Panc1 (cell line): Measurements from ENCODE around the gene PEAR1. TPM values are rescaled to one million over a fixed set of nuclear protein-coding genes. Genes with fewer than 3 reads are reported as not detected.

Experiments
- ATAC-seq: fragments of 200-7000 bp; cut with Tn5 transposase; 2 replicates; pipeline ENCODE4 v1.9.1; 2020; ENCODE audit warnings: mild to moderate bottlenecking, moderate library complexity
- BruUV-seq: library from RNA; stranded (reverse); fragments of 400-500 nt; replicated peaks from 2 replicates; lab custom pipeline; 2021; lab: Mats Ljungman, UMichigan
- CTCF ChIA-PET: fragments of 300-600 bp; sonication (Branson Sonifier 250); formaldehyde crosslinking; loops from one replicate; lab custom pipeline; 2022; ENCODE audit warnings: antibody characterized with exemption; lab: Charles Lee
- POLR2A ChIA-PET: fragments of 300-600 bp; sonication (Branson Sonifier 250); formaldehyde crosslinking; loops from one replicate; lab custom pipeline; 2022; ENCODE audit warnings: antibody characterized with exemption; lab: Charles Lee
- DNase-seq: peaks from one replicate; pipeline ENCODE4 v3.0.0-alpha.2; 2010; ENCODE audit warnings: low read depth, low spot score
- H3K27ac ChIP-seq: 2 replicates; pipeline ENCODE4 v1.5.1; 2011; ENCODE audit warnings: mild to moderate bottlenecking, low read length, inconsistent platforms
- H3K27me3 ChIP-seq: fragments of 200-500 bp; sonication (Bioruptor generic); 2 replicates; pipeline ENCODE4 v1.6.0; 2014; ENCODE audit warnings: low read length, inconsistent platforms; ENCODE audit not compliant: control insufficient read depth, insufficient read depth
- H3K36me3 ChIP-seq: fragments of 200-500 bp; sonication (Bioruptor generic); 2 replicates; pipeline ENCODE4 v1.5.1; 2014; ENCODE audit warnings: inconsistent platforms, mild to moderate bottlenecking, low read length, moderate library complexity; ENCODE audit not compliant: control insufficient read depth, insufficient read depth
- H3K4me1 ChIP-seq: 2 replicates; pipeline ENCODE4 v1.5.1; 2011; ENCODE audit warnings: inconsistent platforms, mild to moderate bottlenecking, low read length, moderate library complexity; ENCODE audit not compliant: control insufficient read depth, insufficient read depth
- H3K4me3 ChIP-seq, 2 experiments: 2 replicates each; pipeline ENCODE4 v1.5.1; 2011 to 2012; ENCODE audit warnings: low read depth in 2 of 2, low read length in 2 of 2, mild to moderate bottlenecking in 2 of 2, inconsistent platforms in 1 of 2, moderate library complexity in 1 of 2
- H3K9me3 ChIP-seq: fragments of 200-500 bp; sonication (Bioruptor generic); 2 replicates; pipeline ENCODE4 v1.5.1; 2014; ENCODE audit warnings: low read depth, mild to moderate bottlenecking, inconsistent platforms, low read length, moderate library complexity; ENCODE audit not compliant: control insufficient read depth, insufficient read depth
- POLR2AphosphoS5 ChIP-seq: IDR thresholded peaks from 2 replicates; pipeline ENCODE4 v1.6.1; 2012; ENCODE audit warnings: mild to moderate bottlenecking, low read depth, low read length, moderate library complexity
- SIN3A ChIP-seq: IDR thresholded peaks from 2 replicates; pipeline ENCODE4 v1.6.1; 2012; ENCODE audit warnings: low read depth, mild to moderate bottlenecking, low read length, moderate library complexity, borderline replicate concordance; ENCODE audit not compliant: insufficient read depth
- TCF7L2 ChIP-seq: IDR thresholded peaks from 2 replicates; pipeline ENCODE4 v1.6.1; 2011; ENCODE audit warnings: mild to moderate bottlenecking, low read depth, low read length, inconsistent platforms
- in situ Hi-C: cut with HindIII; loops from 2 replicates; pipeline ENCODE4 v1.10.0; 2016; ENCODE audit warnings: low sequenced_read_pairs, low pct_unique_long_range_greater_than_20kb
- intact Hi-C: fragments of 100-400 bp; cut with micrococcal nuclease; formaldehyde crosslinking; loops from one replicate; pipeline ENCODE4 v1.10.0; 2022; ENCODE audit not compliant: unreplicated experiment
- total RNA-seq: library from RNA; stranded (reverse); gene quantifications from one replicate; pipeline ENCODE4 v1.2.1, GENCODE V29; 2021; ENCODE audit not compliant: unreplicated experiment
- TF ChIP-seq, protein P1 (sequence below), 2 experiments: IDR thresholded peaks; 2 replicates each; pipeline ENCODE4 v1.6.1; 2011 to 2012; ENCODE audit warnings: low read depth in 2 of 2, control low read depth in 1 of 2, low read length in 1 of 2, mild to moderate bottlenecking in 1 of 2, moderate library complexity in 1 of 2; ENCODE audit not compliant: insufficient read depth in 1 of 2
- TF ChIP-seq, protein P2 (sequence below): fragments of 450-650 bp; IDR thresholded peaks from 2 replicates; pipeline ENCODE4 v1.5.1; 2017; ENCODE audit warnings: mild to moderate bottlenecking

Gene PEAR1
- total RNA-seq, 1 experiment from 2014 or later, result 16.1 TPM

DNA sequence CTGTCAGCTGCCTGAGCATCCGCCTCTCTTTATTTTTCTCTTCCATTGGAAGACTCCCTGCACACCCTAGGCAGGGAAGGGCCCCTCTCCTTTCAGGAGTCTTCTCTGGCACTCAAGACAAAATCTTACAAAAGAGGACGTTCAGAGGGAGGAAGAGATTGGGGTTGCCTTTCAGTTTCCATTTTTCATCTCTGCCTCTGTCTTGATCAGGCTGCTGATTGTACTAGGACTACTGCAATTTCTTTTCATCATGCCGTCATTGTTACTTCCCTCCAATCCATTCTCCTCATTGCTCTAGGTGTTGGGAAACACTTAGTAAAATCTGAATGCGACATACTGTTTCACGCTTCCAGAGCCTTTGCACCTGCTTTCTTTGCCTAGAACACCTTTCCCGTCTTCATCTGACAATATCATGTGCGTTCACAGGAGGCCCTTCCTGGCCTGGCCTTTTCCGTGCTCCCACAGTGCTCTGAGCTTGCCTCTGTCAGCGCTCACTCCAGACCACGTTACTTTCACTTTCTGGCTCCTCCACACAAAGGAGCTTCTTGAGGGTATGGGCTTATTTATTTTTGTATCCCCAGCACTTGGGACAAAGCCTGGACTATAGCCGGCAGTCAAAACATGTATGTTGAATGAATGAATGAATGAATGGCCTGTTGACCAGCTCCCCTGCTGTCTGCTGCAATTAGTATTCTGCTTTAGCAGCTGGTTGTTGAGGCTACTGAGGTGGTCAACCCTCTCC, 37.9 kb downstream of the PEAR1 start:
- H3K27ac ChIP-seq, result no peak overlapping the region
- DNase-seq (no peak), ATAC-seq (no peak)
- POLR2A ChIA-PET, result no interaction called here
- intact Hi-C loops, result no loop called here
- no peak for TF ChIP-seq POLR2AphosphoS5
- TF ChIP-seq, protein P1, sequence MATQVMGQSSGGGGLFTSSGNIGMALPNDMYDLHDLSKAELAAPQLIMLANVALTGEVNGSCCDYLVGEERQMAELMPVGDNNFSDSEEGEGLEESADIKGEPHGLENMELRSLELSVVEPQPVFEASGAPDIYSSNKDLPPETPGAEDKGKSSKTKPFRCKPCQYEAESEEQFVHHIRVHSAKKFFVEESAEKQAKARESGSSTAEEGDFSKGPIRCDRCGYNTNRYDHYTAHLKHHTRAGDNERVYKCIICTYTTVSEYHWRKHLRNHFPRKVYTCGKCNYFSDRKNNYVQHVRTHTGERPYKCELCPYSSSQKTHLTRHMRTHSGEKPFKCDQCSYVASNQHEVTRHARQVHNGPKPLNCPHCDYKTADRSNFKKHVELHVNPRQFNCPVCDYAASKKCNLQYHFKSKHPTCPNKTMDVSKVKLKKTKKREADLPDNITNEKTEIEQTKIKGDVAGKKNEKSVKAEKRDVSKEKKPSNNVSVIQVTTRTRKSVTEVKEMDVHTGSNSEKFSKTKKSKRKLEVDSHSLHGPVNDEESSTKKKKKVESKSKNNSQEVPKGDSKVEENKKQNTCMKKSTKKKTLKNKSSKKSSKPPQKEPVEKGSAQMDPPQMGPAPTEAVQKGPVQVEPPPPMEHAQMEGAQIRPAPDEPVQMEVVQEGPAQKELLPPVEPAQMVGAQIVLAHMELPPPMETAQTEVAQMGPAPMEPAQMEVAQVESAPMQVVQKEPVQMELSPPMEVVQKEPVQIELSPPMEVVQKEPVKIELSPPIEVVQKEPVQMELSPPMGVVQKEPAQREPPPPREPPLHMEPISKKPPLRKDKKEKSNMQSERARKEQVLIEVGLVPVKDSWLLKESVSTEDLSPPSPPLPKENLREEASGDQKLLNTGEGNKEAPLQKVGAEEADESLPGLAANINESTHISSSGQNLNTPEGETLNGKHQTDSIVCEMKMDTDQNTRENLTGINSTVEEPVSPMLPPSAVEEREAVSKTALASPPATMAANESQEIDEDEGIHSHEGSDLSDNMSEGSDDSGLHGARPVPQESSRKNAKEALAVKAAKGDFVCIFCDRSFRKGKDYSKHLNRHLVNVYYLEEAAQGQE (IDR thresholded peaks at IDR 0.05; ENCODE audit: insufficient read depth in 1 of 2, low read depth in 2 of 2, low read length in 1 of 2), result no peak
- no peak for TF ChIP-seq TCF7L2
- TF ChIP-seq SIN3A, result no peak
- TF ChIP-seq, protein P2, sequence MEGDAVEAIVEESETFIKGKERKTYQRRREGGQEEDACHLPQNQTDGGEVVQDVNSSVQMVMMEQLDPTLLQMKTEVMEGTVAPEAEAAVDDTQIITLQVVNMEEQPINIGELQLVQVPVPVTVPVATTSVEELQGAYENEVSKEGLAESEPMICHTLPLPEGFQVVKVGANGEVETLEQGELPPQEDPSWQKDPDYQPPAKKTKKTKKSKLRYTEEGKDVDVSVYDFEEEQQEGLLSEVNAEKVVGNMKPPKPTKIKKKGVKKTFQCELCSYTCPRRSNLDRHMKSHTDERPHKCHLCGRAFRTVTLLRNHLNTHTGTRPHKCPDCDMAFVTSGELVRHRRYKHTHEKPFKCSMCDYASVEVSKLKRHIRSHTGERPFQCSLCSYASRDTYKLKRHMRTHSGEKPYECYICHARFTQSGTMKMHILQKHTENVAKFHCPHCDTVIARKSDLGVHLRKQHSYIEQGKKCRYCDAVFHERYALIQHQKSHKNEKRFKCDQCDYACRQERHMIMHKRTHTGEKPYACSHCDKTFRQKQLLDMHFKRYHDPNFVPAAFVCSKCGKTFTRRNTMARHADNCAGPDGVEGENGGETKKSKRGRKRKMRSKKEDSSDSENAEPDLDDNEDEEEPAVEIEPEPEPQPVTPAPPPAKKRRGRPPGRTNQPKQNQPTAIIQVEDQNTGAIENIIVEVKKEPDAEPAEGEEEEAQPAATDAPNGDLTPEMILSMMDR, result no peak
- in situ Hi-C loops, result no loop called here
- H3K4me1 ChIP-seq, result 0 out of 2 replicates have a peak, but pooled peaks cover 3% of the 10 kb centered on the region
- no TSS peak for BruUV-seq
- H3K4me3 ChIP-seq, result no peak overlapping the region
- no peaks in the 10 kb centered on the region for H3K27me3 ChIP-seq
- no peaks in the 10 kb centered on the region for H3K9me3 ChIP-seq
- CTCF ChIA-PET, result interaction anchor here (0.6 kb wide), 1 partner anchor 144 kb away, joined by 3 read pairs; no protein-coding TSS in a partner anchor
- H3K36me3 ChIP-seq, result no peaks in the 10 kb centered on the region

DNA sequence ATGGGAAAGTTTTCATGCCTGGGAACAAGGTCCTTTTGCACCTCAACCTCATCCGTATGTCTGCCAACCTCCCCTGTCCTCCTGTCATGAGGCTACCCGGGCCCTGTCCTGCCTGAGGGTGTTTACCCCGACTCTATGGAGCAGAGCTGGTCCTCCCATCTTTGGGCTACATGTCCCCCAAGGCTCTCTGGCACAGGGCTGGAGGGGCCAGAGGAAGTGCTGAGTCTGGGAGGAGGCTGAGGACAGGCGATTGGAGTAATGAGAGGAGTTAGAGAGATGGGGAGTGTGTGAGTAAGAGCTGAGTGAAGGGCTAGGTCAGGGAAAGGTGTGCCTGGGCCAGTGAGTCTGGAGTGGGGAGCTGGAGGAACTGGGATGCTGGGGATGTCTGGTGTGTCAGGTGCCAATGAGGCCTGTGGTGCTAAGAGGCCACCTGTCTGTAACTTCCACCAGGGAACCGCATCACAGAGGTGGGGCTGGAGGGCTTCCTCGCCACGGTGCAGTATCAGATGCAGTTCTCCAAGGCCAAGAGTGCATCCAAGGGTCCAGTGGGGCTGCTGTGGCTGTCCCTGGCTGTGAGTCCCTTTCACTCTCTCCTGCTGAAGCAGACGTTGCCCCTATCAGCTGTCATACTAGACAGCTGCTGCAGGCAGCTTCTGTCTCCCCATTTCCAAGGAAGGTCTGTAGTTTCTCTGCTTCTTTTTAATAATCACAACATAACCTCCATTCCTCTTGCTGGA, 38.6 kb downstream of the PEAR1 start:
- Histone ChIP-seq H3K4me1 (no peaks in the 10 kb centered on the region), H3K27me3 (no peaks in the 10 kb centered on the region), H3K36me3 (no peaks in the 10 kb centered on the region), H3K4me3 (no peak overlapping the region), H3K9me3 (no peaks in the 10 kb centered on the region), H3K27ac (no peak overlapping the region)
- CTCF ChIA-PET, result interaction anchor here (0.6 to 1.0 kb wide), 2 partner anchors 33 to 143 kb away, joined by 3 read pairs; no protein-coding TSS in a partner anchor
- in situ Hi-C loops, result no loop called here
- DNase-seq (no peak), ATAC-seq (no peak)
- BruUV-seq, result no TSS peak
- intact Hi-C loops, result no loop called here
- POLR2A ChIA-PET, result no interaction called here
- TF ChIP-seq SIN3A (no peak), TCF7L2 (no peak), POLR2AphosphoS5 (no peak)
- TF ChIP-seq, protein P1 (IDR thresholded peaks at IDR 0.05; ENCODE audit: insufficient read depth in 1 of 2, low read depth in 2 of 2, low read length in 1 of 2), result no peak
- TF ChIP-seq, protein P2, result no peak
